Ishikawa (cell line): ENCODE measurements around the gene KCTD3.
A peak's percentile ranks its signal among the peaks of the same experiment; 100 is the strongest.

Experiments
- CEBPB ChIP-seq: IDR thresholded peaks from 2 replicates; pipeline ENCODE4 v1.6.1; 2012
- CREB1 ChIP-seq: IDR thresholded peaks from 2 replicates; pipeline ENCODE4 v1.6.1; 2012; ENCODE audit warnings: low read depth
- EGR1 ChIP-seq: IDR thresholded peaks from 2 replicates; pipeline ENCODE4 v1.6.1; 2012
- EP300 ChIP-seq: IDR thresholded peaks from 2 replicates; pipeline ENCODE4 v1.6.1; 2012; ENCODE audit warnings: borderline replicate concordance
- FOXM1 ChIP-seq: IDR thresholded peaks from 2 replicates; pipeline ENCODE4 v1.6.1; 2012; ENCODE audit warnings: low read depth, borderline replicate concordance
- NFIC ChIP-seq: IDR thresholded peaks from 2 replicates; pipeline ENCODE4 v1.6.1; 2012
- RAD21 ChIP-seq: IDR thresholded peaks from 2 replicates; pipeline ENCODE4 v1.6.1; 2012; ENCODE audit warnings: low read depth
- TAF1 ChIP-seq: IDR thresholded peaks from 2 replicates; pipeline ENCODE4 v1.6.1; 2012; ENCODE audit warnings: low read depth, mild to moderate bottlenecking
- TCF12 ChIP-seq: IDR thresholded peaks from 2 replicates; pipeline ENCODE4 v1.6.1; 2012; ENCODE audit warnings: low read depth
- TEAD4 ChIP-seq: IDR thresholded peaks from 2 replicates; pipeline ENCODE4 v1.6.1; 2012
- YY1 ChIP-seq: IDR thresholded peaks from 2 replicates; pipeline ENCODE4 v1.6.1; 2012; ENCODE audit warnings: low read depth
- ZBTB7A ChIP-seq: IDR thresholded peaks from 2 replicates; pipeline ENCODE4 v1.6.1; 2012; ENCODE audit warnings: low read depth
- TF ChIP-seq, protein P1 (sequence below): IDR thresholded peaks from 2 replicates; pipeline ENCODE4 v1.6.1; 2012; ENCODE audit warnings: low read depth, mild to moderate bottlenecking
- TF ChIP-seq, protein P2 (sequence below): IDR thresholded peaks from 2 replicates; pipeline ENCODE4 v1.6.1; 2012
- TF ChIP-seq, protein P3 (sequence below): IDR thresholded peaks from 2 replicates; pipeline ENCODE4 v1.6.1; 2012

KCTD3 gene

DNA sequence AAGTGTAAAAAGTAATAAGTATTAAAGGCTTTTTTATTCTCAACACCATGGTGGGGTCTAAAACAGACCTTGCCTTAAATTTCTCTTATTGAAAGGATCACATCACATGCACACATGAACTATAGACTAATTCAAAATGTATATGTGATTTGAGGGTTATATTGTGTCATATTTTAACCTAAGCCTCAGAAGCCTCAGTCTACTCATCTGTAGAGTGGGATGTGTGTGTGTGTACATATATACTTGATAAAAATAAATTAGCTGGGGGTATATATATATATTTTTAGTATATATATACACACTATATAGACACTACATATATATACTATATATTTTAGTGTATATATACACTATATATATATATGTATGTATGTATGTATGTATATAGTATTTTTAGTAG lies 58.8 kb downstream of the KCTD3 start:
- no peak for TF ChIP-seq NFIC
- TF ChIP-seq FOXM1, result no peak
- no peak for TF ChIP-seq YY1
- no peak for TF ChIP-seq TAF1
- no peak for TF ChIP-seq TCF12
- TF ChIP-seq, protein P1, sequence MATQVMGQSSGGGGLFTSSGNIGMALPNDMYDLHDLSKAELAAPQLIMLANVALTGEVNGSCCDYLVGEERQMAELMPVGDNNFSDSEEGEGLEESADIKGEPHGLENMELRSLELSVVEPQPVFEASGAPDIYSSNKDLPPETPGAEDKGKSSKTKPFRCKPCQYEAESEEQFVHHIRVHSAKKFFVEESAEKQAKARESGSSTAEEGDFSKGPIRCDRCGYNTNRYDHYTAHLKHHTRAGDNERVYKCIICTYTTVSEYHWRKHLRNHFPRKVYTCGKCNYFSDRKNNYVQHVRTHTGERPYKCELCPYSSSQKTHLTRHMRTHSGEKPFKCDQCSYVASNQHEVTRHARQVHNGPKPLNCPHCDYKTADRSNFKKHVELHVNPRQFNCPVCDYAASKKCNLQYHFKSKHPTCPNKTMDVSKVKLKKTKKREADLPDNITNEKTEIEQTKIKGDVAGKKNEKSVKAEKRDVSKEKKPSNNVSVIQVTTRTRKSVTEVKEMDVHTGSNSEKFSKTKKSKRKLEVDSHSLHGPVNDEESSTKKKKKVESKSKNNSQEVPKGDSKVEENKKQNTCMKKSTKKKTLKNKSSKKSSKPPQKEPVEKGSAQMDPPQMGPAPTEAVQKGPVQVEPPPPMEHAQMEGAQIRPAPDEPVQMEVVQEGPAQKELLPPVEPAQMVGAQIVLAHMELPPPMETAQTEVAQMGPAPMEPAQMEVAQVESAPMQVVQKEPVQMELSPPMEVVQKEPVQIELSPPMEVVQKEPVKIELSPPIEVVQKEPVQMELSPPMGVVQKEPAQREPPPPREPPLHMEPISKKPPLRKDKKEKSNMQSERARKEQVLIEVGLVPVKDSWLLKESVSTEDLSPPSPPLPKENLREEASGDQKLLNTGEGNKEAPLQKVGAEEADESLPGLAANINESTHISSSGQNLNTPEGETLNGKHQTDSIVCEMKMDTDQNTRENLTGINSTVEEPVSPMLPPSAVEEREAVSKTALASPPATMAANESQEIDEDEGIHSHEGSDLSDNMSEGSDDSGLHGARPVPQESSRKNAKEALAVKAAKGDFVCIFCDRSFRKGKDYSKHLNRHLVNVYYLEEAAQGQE, result no peak
- no peak for TF ChIP-seq CEBPB
- no peak for TF ChIP-seq ZBTB7A
- no peak for TF ChIP-seq EGR1
- TF ChIP-seq, protein P2, sequence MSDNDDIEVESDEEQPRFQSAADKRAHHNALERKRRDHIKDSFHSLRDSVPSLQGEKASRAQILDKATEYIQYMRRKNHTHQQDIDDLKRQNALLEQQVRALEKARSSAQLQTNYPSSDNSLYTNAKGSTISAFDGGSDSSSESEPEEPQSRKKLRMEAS, result no peak
- TF ChIP-seq EP300, result no peak
- TF ChIP-seq RAD21, result no peak
- TF ChIP-seq, protein P3, sequence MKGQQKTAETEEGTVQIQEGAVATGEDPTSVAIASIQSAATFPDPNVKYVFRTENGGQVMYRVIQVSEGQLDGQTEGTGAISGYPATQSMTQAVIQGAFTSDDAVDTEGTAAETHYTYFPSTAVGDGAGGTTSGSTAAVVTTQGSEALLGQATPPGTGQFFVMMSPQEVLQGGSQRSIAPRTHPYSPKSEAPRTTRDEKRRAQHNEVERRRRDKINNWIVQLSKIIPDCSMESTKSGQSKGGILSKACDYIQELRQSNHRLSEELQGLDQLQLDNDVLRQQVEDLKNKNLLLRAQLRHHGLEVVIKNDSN, result no peak
- no peak for TF ChIP-seq TEAD4

DNA sequence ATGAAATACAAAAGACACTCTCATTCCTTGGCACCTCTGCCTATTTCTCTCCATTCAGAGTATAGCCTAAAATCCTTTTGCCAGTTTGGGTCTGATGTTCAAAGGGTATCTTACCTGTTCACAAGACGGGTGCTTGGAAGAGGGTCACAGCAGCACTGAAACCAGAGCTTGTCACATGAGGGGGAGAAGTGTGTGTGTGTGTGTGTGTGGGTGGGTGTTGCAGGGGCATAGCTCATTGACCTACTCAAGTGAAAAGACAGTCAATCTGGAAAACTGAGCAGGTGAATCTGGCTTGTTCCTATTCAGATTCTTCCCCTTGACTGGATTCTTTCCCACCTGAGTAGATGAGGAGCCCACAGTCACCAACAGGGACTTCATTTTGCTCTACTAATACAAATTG lies 63.9 kb downstream of the KCTD3 start:
- TF ChIP-seq TAF1, result no peak
- no peak for TF ChIP-seq ZBTB7A
- TF ChIP-seq, protein P3, result no peak
- no peak for TF ChIP-seq TEAD4
- no peak for TF ChIP-seq CEBPB
- no peak for TF ChIP-seq EP300

DNA sequence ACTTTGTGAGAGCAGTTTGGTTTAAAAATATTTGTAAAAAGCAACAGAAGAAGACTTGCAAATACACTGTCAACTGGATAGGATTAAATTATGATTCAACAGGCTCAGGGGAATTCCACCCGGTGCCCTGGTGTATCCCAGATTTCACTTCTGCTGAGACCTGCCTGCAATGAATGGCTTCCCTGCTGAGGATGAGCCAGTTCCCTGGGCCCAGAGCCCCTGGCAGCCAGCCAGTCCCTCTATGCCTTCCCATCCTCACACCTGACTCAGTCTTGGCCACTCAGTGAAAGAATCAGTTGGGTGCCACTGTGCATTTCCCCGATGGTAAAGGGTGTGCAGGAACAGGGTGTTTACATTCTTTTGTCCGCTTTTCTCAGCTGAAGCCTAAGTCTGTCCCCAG lies 64.4 kb downstream of the KCTD3 start:
- TF ChIP-seq NFIC, result peak; percentile 60
- no peak for TF ChIP-seq TEAD4
- TF ChIP-seq YY1, result no peak
- TF ChIP-seq, protein P3, result 0 out of 2 replicates have a peak, but pooled peaks have one; percentile 5

DNA sequence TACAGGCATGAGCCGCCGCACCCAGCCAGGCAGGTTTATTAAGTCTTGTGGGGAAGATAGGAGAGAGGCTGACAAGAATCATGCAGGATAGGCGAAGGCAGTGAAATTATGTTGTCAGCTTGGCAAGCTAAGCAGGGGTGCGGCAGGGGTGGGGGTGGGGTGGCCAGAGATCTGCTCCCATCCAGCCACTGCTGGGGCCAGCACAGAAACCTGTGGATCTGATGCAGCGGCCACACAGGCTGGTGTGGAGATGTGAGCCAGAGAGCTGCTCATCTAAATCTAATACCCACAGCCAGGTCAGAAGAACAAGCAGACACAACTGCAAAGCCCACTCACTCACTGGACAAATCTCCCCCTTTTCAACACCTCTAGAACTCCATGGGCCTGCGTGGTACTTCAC lies 68.7 kb downstream of the KCTD3 start:
- TF ChIP-seq CREB1, result no peak
- TF ChIP-seq, protein P2, result no peak
- TF ChIP-seq RAD21, result no peak
- no peak for TF ChIP-seq TEAD4
- TF ChIP-seq EGR1, result no peak
- TF ChIP-seq CEBPB, result no peak
- TF ChIP-seq, protein P3, result no peak
- TF ChIP-seq, protein P1, result no peak
- TF ChIP-seq ZBTB7A, result no peak
- TF ChIP-seq FOXM1, result no peak
- no peak for TF ChIP-seq EP300
- no peak for TF ChIP-seq NFIC
- TF ChIP-seq YY1, result no peak
- TF ChIP-seq TCF12, result no peak
- no peak for TF ChIP-seq TAF1

DNA sequence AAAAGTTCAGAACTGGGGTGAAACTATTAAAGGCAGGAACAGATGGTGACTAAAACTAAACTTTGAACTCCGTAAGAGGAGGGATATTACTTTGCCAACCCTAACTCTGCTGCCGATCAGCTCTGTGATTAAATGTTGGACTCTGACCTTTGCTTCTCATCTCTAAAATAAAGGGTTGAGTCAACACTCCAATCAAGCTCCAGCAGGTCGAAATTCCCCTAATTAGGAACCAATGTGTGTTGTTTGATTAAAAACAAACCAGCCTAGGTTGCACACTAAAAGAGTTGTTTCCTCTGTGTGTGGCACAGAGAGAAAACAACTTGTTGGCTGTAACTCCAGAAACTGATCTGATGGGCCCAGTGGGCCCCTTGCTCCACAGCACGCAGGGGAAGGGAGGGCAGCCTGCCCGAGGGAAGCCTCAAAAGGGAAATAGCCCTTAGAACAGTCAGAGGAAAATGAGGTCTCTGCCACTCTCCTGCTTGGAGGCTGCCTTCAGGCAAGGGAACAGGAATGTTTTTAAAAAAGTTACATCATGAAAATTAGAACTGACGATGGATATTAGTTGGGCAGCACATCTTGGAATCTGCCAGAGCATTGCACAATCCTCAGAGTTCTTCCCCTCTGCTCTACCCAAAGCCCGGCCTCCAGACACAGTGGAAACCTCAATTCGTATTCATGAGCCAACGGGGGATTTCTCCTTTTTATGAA lies 69.3 kb downstream of the KCTD3 start:
- TF ChIP-seq CEBPB, result no peak
- no peak for TF ChIP-seq FOXM1
- TF ChIP-seq NFIC, result no peak
- TF ChIP-seq, protein P2, result no peak
- TF ChIP-seq TEAD4, result no peak
- no peak for TF ChIP-seq RAD21
- TF ChIP-seq, protein P1, result no peak
